Urinary bladder (tissue), 4 donors: ENCODE measurements around the gene EPOP. TPM values are rescaled to one million over a fixed set of nuclear protein-coding genes. Genes with fewer than 3 reads are reported as not detected.
"Not testable (repeated sequence)": the region's sequence is repeated elsewhere in the genome, so short reads cannot be mapped to it uniquely, and the experiment has no call there.

ENCODE experiments used
- DNase-seq: peaks from one replicate; pipeline ENCODE4 v3.0.0-alpha.2; 2015; ENCODE audit errors: extremely low spot score
- H3K27ac ChIP-seq: one replicate; pipeline ENCODE4 v1.5.1; 2013; ENCODE audit warnings: low read depth, mild to moderate bottlenecking, moderate library complexity
- H3K36me3 ChIP-seq: one replicate; pipeline ENCODE4 v1.6.1; 2013; ENCODE audit warnings: mild to moderate bottlenecking, moderate library complexity; ENCODE audit not compliant: insufficient read depth
- H3K4me1 ChIP-seq: one replicate; pipeline ENCODE4 v1.6.1; 2013; ENCODE audit warnings: mild to moderate bottlenecking, moderate library complexity; ENCODE audit not compliant: insufficient read depth
- H3K4me3 ChIP-seq: one replicate; pipeline ENCODE4 v1.5.1; 2013; ENCODE audit warnings: low read depth, low read length
- WGBS: extraction: QIAGEN DNeasy Blood & Tissue Kit; methylation state at CpG from one replicate; pipeline ENCODE4 v1.1.7; 2013; 5-methylcytosine and 5-hydroxymethylcytosine counted together
- polyA plus RNA-seq: library from polyadenylated mRNA; stranded (reverse); fragments of 200-250 nt; gene quantifications from one replicate; pipeline ENCODE4 v1.2.3, GENCODE V29; 2013
- small RNA-seq: library from RNA; depleted of rRNA; stranded (forward); fragments of <200 nt; gene quantifications from one replicate; pipeline ENCODE3, GENCODE V24; 2014
- total RNA-seq: library from RNA; depleted of rRNA; stranded (reverse); fragments of >200 nt; gene quantifications from one replicate; pipeline ENCODE4 v1.2.3, GENCODE V29; 2014
- donor health status: healthy with polysubstance abuse.
- donor health status: healthy.

EPOP gene
- total and polyA plus RNA-seq, 2 donors: 0.32 to 2.3 TPM

- H3K4me3 ChIP-seq, H3K4me1 ChIP-seq, H3K36me3 ChIP-seq, DNase-seq, H3K27ac ChIP-seq: not testable (repeated sequence)
- 82% methylated on average over 6 of the region's 6 CpGs for WGBS
Observed at GRCh38 chr17:38626606-38627226, 48.0 kb downstream of the EPOP start.

GRCh38 chr17:38625482-38625881 lies 49.3 kb downstream of the EPOP start:
- DNase-seq: no peak
- Histone ChIP-seq H3K36me3 (no peaks in the 10 kb centered on the region), H3K27ac (no peak overlapping the region), H3K4me3 (no peak overlapping the region), H3K4me1 (no peaks in the 10 kb centered on the region)

- H3K4me1 ChIP-seq, H3K27ac ChIP-seq, DNase-seq, H3K4me3 ChIP-seq, H3K36me3 ChIP-seq: not testable (repeated sequence)
- WGBS: 80% methylated on average over 14 of the region's 14 CpGs
Observed at GRCh38 chr17:38624782-38625355, 49.9 kb downstream of the EPOP start.

Small RNA genes within 50 kb of the gene (small RNA-seq; reads per million reads assigned to genes)
- not detected for gene MIR4726
- 0.12 reads per million for gene MIR4734

Other genes with a start within 250 kb of the EPOP start
- gene ARHGAP23, start 246.5 kb downstream of the EPOP start, total RNA-seq: 53.8 TPM
- gene ARHGAP23, start 246.5 kb downstream of the EPOP start, polyA plus RNA-seq: 39.8 TPM
- gene SRCIN1, start 69.0 kb downstream of the EPOP start, total RNA-seq: 2.7 TPM
- gene SRCIN1, start 69.0 kb downstream of the EPOP start, polyA plus RNA-seq: 3.0 TPM
- gene MLLT6, start 30.3 kb upstream of the EPOP start, total RNA-seq: 38.5 TPM
- 67.8 TPM for gene MLLT6, start 30.3 kb upstream of the EPOP start, polyA plus RNA-seq
- gene CISD3, start 55.4 kb upstream of the EPOP start, total RNA-seq: 1.6 TPM
- 40.6 TPM for gene CISD3, start 55.4 kb upstream of the EPOP start, polyA plus RNA-seq
- gene PCGF2, start 73.4 kb upstream of the EPOP start, total RNA-seq: 8.2 TPM
- 26.5 TPM for gene PCGF2, start 73.4 kb upstream of the EPOP start, polyA plus RNA-seq
- 97.5 TPM for gene PSMB3, start 77.8 kb upstream of the EPOP start, total RNA-seq
- gene PSMB3, start 77.8 kb upstream of the EPOP start, polyA plus RNA-seq: 202 TPM
- gene PIP4K2B, start 124.6 kb upstream of the EPOP start, total RNA-seq: 47.0 TPM
- gene PIP4K2B, start 124.6 kb upstream of the EPOP start, polyA plus RNA-seq: 35.8 TPM
- gene CWC25, start 150.4 kb upstream of the EPOP start, total RNA-seq: 11.8 TPM
- gene CWC25, start 150.4 kb upstream of the EPOP start, polyA plus RNA-seq: 18.9 TPM
- 2,179 TPM for gene RPL23, start 178.8 kb upstream of the EPOP start, total RNA-seq
- 2,357 TPM for gene RPL23, start 178.8 kb upstream of the EPOP start, polyA plus RNA-seq
- gene LASP1, start 195.1 kb upstream of the EPOP start, total RNA-seq: 69.4 TPM
- 50.3 TPM for gene LASP1, start 195.1 kb upstream of the EPOP start, polyA plus RNA-seq